GM19463 (cell line): Measurements from ENCODE around the gene SLC4A11.

ENCODE experiments used
- ATAC-seq: cut with Tn5 transposase; IDR thresholded peaks from one replicate; pipeline ENCODE4 v1.9.1; 2021; ENCODE audit warnings: mild to moderate bottlenecking, moderate library complexity; ENCODE audit not compliant: unreplicated experiment

Gene SLC4A11

GRCh38 chr20:3239026-3239866, at the start of gene SLC4A11:
SLC4A11 (minus strand) TSS chr20:3239190; CDS start chr20:3239137, 53 bp downstream.
- no peak for ATAC-seq

GRCh38 chr20:3283222-3283820, 44.3 kb upstream of the SLC4A11 start:
- ATAC-seq, result no peak

DNA sequence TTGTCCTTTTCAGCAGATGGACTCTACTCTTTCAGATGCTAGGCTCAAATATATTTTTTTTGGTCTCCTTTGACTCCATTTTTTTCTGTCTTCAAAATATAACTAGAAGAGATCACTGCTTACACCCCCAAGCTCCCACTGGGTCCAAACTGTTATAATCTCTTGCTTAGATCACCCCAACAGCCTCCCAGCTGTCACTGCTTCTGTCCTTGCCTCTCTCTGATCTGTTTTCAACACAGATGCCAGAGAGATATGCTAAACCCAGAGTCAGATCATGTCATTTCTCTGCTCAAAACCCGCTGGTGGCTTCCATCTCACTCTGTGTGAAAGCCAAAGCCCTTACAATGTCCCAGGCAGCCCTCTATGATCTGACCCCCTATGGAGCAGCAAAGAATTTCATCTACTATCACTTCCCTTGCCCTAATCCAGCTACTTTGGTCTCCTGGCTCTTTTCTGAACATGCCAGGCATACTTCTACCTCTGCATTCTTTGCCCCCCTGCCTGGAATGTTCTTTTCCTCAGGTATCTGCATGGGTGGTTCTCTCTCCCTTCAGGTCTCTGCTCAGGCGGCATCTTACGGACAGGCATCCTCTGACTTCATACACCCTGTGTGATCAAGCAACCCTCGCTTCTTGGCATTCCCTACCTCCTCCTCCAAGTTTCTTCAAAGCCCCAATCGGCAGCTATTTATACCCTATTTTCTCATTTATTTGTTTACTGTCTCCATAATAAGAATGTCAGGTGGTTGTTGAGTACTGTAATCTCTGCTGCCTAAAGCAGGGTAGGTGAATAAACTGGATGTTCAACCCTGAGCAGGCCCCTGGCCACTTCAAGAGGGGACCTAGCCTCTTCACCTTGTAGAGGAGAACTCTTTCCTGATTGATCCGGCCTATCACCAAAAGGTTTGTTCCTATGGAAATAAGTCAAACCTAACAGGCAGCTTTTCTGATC, 43.6 kb upstream of the SLC4A11 start:
- ATAC-seq, result no peak

- ATAC-seq, result no peak
Observed at GRCh38 chr20:3281437-3281836, 42.4 kb upstream of the SLC4A11 start.

GRCh38 chr20:3279761-3280160, 40.8 kb upstream of the SLC4A11 start:
- ATAC-seq, result no peak

GRCh38 chr20:3277686-3278465, 38.9 kb upstream of the SLC4A11 start:
- ATAC-seq, result no peak

- ATAC-seq, result no peak
Observed at GRCh38 chr20:3276680-3277015, 37.7 kb upstream of the SLC4A11 start.

- no peak for ATAC-seq
Observed at GRCh38 chr20:3275966-3276679, 37.1 kb upstream of the SLC4A11 start.

DNA sequence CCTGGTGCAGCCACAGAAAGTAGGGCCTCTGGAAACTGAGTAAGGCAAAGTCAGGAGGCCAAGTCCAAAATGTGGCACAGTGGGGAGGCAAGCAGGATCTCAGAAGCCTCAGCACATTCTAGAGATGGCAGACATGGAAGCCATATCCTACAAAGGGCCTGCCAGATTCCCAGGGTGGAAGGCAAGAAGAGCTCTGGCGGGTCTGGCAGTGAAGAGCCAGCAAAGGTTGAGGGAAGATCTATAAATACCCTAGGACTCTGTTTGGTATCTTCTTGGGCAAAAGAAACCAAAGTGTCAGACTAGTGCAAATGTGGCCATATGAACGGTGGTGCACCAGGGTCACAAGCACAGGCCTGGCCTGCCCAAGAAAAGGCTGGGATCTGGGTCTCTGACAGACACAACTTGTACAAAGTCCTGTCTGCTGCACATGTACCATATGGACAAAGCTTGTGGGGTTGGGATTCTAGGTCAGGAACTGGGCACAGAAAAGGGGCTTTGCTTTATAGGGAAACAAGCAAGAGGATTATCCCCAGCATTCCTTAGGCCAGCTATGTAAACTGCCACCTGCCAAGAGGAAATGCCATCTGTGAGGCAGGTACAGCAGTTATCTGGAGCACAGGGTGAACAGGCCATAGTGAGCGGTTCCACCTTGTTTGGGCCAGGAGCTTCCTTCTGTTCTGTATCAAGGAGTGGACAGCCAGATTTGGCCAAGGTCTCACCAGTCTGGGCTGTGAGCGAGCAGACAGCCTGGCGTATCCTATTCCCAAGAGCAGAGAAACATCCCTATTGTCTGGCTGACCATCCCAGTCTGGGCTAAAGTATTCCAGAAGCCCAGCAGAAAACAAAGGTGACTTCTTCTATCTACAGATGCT, 36.3 kb upstream of the SLC4A11 start:
- no peak for ATAC-seq

- ATAC-seq, result no peak
Observed at GRCh38 chr20:3273371-3273770, 34.4 kb upstream of the SLC4A11 start.

- no peak for ATAC-seq
Observed at GRCh38 chr20:3270051-3270450, 31.1 kb upstream of the SLC4A11 start.

- no peak for ATAC-seq
Observed at GRCh38 chr20:3262566-3262965, 23.6 kb upstream of the SLC4A11 start.

DNA sequence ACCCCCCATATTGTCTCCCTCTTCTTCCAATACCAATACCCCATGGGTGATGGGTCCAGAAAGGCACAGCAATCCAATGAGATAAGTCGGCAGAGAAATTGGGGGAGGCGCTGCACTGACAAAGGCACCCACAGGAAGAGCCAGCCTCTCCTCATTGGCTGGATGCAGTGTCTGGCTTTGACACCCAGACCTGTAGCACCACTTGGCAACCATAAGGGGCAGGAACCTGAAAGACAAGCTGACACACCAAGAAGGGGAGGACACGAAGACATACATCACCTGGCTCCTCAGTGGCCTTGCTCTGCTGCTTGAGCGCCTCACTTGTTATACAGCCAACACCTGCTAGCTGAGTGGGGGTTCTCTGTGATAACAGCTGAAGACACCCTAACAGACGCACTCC, 19.4 kb upstream of the SLC4A11 start:
- ATAC-seq, result no peak

- ATAC-seq, result no peak
Observed at GRCh38 chr20:3255728-3256127, 16.7 kb upstream of the SLC4A11 start.

- no peak for ATAC-seq
Observed at GRCh38 chr20:3251806-3252205, 12.8 kb upstream of the SLC4A11 start.

- no peak for ATAC-seq
Observed at GRCh38 chr20:3250091-3250504, 11.1 kb upstream of the SLC4A11 start.

DNA sequence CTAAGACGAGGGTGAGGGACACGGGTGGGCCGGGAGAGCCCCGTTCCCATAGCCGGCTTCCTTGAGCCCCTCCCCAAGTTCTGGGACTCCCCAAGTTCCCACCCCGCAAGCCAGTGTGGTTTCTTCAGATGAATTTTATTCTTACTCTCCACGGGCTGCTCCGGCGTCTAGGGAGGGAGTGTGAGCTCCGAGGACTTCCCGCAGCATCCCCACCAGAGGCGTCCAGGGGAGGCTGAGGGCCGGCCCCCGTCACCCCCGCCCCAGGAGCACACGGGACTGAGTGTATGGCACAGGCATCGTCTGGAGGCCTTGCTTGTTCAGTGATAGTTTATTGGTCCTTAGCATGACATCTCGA, 10.0 kb upstream of the SLC4A11 start:
- ATAC-seq, result no peak

- ATAC-seq, result no peak
Observed at GRCh38 chr20:3248167-3248992, 9.4 kb upstream of the SLC4A11 start.
